Stimulated activated CD4-positive, alpha-beta T cell treated with anti-CD3 and anti-CD28 coated beads, Interleukin-15, amount 100 ng/mL, for 24 hours (primary cell): ENCODE data around the gene TMEM123.
"Not testable (repeated sequence)": the region's sequence is repeated elsewhere in the genome, so short reads cannot be mapped to it uniquely, and the experiment has no call there.

ENCODE experiments used
- DNase-seq: peaks from one replicate; pipeline ENCODE4 v3.0.0-alpha.2; 2020

TMEM123 gene

DNA sequence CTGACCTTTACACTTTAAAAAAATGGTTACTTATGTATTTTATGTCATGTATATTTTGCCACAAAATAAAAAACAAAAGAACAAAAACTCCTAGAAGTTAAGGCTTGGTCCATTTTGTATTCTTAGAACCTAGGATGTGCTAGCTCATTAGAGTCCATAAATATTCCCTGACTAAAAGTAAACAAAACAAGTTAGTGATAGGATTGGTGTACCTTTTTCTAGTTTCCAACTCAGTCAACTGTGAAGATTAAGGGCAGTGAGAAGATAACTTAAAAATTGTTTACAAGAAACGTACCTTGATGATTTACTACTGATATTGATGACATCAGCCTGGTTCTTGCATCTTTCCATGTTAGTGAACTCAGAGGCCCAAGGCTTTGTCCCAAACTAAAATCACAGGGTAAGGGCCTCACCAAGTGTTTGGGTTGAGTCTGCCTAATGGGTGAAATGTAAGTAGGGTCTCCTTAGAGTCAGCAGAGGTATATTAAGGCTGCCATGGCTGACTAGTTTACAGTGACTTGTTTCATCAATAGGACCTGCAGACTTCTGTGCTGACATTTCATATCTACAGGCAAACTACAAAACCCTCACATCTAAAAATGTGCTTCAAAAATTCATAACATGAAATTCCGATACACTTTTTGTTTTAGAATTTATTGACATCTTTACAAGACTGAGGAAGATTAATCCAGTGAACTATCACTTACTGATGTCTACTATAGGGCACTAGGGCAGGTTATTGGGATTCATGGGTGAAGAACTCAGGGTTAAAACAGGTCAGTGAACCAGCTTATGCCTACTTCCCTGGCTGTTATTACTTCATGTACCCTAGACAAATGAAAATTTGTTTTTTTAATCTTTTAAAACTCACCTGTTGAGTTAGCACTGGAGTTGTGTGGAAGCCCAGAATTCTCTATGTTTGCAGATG, 4.4 kb downstream of the TMEM123 start:
- DNase-seq, result no peak

DNA sequence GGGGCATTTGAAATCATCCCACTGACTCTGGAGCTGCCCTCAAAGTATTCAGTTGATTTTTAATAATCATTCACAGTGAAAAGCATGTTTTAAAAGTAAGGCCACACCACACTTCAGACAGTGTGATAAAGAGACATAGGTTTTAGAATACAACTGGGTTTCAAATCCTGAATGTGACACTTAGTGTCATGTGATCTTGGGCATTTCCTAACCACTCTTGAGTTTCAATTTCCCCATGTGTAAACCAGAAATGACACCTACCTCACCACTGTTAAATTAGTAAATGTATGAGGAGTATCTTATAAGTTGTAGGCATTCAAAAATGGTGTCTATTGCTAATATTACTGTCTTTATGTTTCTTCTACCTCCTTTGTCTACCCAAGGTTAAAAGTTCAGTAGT, 5.4 kb downstream of the TMEM123 start:
- DNase-seq, result no peak

DNA sequence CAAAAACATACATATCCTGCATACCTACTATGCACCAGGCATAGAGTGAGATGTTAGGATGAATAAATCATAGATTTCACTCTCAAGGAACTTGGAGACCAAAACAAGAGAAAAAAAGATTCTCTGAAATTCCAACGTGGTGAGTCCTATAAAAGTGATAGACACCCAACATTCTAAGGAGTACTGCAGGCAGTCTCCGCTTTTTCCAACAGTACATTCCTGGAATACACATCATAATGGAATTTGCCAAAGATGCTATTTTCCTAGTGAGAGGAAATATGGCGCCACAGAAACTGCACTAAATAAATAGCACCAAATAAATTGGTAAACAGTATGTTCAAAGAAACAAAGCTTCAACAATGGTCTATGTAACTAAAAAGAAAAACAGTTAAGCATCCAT, 6.0 kb downstream of the TMEM123 start:
- no peak for DNase-seq

DNA sequence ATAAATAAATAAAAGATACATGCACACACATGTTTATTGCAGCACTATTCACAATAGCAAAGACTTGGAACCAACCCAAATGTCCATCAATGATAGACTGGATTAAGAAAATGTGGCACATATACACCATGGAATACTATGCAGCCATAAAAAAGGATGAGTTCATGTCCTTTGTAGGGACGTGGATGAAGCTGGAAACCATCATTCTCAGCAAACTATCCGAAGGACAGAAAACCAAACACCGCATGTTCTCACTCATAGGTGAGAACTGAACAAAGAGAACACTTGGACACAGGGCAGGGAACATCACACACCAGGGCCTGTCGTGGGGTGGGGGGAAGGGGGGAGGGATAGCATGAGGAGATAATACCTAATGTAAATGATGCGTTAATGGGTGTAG, 7.9 kb downstream of the TMEM123 start:
- not testable (repeated sequence) for DNase-seq

DNA sequence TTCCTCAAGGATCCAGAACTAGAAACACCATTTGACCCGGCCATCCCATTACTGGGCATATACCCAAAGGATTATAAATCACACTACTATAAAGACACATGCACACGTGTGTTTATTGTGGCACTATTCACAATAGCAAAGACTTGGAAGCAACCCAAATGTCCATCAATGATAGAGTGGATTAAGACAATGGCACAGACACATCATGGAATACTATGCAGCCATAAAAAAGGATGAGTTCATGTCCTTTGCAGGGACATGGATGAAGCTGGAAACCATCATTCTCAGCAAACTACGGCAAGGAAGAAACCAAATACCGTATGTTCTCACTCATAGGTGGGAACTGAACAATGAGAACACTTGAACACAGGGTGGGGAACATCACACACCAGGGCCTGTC, 8.4 kb downstream of the TMEM123 start:
- not testable (repeated sequence) for DNase-seq

DNA sequence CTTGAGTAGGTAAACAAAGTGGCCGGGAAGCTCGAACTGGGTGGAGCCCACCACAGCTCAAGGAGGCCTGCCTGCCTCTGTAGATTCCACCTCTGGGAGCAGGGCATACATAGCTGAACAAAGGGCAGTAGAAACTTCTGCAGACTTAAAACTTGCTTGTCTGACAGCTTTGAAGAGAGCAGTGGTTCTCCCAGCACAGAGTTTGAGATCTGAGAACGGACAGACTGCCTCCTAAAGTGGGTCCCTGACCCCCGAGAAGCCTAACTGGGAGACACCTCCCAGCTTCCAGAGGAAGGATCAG, 13.6 kb downstream of the TMEM123 start:
- not testable (repeated sequence) for DNase-seq

DNA sequence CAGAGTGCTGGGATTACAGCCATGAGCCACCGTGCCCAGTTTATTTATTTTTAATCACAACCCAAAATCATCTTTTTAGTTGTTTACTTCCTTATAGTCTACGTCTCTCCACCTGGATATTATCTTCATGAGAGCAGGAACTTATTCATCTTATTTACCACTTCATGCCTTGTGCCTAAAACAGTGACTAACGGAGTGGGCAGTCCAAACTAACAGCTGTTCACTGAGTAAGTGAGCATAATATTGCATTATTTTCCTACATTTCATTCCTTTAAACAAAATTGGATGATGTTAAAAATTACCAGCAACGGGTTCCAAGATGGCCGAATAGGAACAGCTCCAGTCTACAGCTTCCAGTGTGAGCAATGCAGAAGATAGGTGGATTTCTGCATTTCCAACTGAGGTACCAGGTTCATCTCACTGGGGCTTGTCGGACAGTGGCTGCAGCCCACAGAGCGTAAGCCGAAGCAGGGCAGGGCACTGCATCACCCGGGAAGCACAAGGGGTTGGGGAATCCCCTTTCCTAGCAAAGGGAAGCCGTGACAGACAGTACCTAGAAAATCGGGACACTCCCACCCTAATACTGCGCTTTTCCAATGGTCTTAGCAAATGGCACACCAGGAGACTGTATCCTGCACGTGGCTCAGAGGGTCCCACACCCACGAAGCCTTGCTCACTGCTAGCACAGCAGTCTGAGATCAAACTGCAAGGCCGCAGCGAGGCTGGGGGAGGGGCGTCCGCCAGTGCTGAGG, 14.1 kb downstream of the TMEM123 start:
- peak; percentile 51 for DNase-seq

DNA sequence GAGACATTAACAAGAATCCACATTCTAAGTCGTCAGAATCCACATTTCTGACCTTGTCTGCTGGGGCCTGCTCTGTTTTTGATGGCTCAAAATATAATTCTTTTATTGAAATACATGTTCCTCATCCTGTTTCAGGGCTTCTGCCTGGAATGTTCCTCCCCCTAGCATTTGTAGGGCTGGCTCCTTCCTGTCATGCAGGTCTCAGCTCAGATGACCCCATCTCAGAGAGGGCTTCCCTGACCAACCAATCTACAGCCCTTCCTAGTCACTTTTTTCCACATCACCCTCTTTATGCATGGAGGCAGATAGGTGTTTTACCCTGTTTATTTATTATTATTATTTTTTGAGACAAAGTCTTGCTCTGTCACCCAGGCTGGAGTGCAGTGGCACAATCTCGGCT, 14.8 kb downstream of the TMEM123 start:
- no peak for DNase-seq

DNA sequence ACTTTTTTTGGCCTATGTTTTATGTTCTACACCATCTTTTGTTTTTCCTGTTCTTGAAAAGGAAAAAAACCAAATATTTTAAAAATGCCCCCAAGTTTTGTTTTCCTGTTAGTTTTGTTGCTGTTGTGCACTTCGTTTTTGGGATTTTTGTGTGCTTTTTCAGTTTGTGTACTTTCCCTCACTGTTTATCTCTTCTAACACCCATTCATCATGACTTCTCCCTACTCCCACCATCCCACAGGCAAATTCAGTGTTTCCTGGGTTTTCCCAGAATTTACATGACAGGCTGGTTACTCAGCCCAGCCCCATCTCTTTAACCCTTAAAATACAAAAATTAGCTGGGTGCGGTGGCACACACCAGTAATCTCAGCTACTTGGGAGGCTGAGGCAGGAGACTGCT, 15.6 kb downstream of the TMEM123 start:
- no peak for DNase-seq

DNA sequence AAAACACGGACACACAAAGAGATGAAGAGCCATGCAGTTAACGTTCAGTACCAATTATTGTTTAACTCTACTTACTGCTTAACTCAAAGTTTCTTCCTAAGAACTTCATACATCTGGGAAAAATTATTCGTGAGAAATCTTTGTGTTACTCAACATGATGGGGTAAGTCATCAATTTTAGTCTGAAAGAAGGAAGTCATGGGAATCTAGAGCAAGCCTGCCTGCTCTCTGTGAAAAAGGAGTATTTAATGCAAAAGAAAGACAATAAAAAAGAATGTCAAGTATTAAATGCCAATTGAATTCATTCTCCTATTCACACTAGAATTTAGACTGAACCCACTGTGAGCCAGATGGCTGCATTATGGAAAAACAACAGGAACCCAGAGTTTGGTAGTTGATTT, 16.0 kb downstream of the TMEM123 start:
- DNase-seq, result no peak

DNA sequence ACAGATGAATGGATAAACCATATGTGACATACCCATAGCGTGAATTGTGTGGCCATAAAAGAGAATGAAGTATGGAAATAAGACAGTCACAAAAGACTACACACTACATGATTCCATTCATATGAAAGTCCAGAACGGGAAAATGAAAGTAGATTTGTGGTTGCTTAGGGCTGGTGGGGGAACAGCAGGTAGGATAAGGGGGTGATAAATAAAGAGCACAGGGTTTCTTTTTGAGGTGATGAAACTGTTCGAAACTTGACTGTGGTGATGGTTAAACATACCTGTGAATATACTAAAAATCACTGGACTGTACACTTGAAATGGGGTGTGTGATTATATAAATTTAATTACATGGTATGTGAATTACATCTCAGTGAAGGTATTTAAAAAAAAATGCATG, 16.9 kb downstream of the TMEM123 start:
- no peak for DNase-seq

DNA sequence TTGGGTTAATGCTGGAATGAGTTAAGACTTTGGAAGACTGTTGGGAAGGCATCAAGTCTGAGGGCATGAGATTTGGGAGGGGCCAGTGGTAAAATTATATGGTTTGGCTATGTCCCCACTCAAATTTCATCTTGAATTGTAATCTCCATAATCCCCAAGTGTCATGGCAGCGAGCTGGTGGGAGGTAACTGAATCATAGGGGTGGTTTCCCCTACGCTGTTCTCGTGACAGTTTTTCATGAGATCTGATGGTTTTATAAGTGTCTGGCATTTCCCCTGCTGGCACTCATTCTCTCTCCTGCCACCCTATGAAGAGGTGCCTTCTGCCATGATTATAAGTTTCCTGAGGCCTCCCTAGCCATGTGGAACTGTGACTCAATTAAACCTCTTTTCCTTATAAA, 19.0 kb downstream of the TMEM123 start:
- not testable (repeated sequence) for DNase-seq

DNA sequence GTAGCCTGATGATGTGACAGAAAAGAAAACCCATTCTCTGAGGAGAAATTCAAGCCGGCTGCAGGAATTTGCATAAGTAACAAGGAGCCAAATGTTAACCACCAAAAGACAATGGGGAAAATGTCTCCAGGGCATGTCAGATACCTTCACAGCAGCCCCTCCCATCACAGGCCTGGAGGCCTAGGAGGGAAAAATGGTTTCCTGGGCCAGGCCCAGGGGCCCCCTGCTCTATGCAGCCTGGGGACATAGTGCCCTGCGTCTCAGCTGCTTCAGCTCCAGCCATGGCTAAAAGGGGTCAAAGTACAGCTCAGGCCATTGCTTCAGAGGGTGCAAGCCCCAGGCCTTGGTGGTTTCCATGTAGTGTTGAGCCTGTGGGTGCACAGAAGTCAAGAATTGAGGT, 20.0 kb downstream of the TMEM123 start:
- DNase-seq, result not testable (repeated sequence)

DNA sequence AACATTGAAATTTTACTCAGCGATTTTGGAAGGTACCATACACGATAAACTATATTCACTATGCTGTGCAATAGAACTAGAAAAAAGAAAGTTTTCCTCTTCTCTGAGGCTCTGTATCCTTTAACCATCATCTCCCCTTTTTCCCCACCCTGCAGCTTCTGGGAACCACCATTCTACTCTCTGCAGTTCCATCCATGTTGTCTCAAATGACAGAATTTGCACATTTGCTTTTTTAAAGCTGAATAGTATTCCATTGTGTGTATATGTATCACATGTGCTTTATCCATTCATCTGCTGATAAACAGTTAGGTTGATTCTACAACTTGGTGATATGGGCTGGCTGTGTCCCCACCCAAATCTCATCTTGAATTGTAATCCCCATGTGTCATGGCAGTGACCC, 21.2 kb downstream of the TMEM123 start:
- DNase-seq, result no peak

DNA sequence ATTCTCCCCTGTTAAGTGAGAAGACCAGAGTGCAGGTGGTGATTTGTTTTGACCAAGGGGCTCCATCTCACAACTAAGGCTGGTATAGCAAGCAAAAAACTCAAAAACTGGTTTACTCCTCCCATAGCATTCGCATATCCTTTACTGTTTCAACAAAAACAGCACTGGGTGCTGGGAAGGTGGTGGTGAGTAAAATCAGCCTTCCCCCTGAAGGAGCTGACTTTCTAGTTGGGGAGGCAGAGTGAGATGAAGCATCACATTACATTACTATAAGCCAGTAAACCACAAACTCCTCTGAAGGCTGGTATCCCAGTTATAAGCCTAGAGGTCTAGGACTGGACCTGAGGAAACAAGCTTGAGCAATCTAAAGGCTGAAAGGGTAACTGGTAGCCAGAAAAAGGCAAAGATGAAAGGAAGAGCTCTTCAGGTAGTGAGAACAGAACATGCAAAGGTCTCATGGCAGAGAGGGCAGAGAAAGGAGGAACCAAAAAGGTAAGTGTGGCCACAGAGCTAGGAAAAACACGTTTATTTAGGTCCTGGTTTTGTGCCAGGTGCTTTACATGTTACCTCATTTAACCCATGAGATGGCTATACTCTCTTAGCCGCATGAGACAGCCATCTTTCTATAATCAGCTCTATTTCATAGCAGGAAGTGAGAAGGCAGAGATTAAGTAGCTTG, 22.3 kb downstream of the TMEM123 start:
- DNase-seq, result peak; percentile 45

DNA sequence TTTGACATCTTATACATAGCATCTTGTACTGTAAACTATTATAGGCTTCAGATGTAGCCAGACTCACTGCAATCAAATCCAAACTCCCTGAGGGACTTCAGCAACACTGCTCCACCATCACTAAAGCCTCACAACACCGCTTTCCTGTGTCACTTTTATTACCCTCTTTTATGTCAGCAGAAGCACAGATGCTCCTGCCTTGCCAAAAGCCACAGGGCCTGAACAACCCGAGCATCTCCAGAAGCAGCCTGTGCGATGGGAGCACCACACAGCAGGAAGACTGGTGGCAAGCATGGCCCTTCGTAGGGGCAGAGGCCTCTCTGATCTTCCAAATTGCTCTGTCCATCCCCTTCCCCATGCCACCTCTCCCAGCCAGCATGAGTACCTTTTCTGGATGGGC, 22.9 kb downstream of the TMEM123 start:
- no peak for DNase-seq

DNA sequence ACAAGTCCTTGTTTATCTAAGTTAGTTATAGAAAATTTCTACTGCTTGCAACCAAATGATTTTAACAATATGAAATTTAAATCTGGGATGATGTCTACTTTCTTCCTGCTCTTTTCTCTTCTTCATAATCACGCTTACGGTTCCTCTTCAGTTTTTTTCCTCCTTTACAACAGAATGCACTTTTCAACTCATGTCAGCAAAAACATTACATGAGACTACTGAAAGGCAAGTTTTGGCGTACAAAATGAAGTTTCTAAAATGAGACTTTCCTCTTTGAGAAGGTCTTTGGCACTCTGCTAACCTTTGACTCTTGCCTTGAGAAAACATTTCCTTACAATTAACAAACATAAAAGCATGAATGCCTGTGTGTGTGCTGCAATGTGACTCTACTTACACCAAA, 23.3 kb downstream of the TMEM123 start:
- DNase-seq, result no peak

DNA sequence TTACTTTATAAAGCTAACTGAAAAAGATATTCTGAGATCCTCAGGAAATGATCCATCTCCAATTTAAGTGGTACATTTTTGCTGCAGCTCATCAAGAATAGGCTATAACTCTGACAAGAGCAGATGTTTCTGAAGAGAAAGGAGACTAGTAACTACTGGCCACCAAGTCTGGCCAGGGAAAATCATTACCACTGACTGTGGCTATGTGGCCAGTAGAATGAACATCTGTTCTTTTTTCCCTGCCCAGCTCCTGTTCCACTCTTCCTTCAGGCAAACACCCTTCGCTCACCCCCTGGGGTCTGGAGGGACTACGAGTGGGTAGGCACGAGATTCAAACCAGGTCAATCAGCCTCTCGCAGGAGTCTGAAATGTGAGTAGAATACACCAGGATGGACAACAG, 23.9 kb downstream of the TMEM123 start:
- DNase-seq, result no peak

DNA sequence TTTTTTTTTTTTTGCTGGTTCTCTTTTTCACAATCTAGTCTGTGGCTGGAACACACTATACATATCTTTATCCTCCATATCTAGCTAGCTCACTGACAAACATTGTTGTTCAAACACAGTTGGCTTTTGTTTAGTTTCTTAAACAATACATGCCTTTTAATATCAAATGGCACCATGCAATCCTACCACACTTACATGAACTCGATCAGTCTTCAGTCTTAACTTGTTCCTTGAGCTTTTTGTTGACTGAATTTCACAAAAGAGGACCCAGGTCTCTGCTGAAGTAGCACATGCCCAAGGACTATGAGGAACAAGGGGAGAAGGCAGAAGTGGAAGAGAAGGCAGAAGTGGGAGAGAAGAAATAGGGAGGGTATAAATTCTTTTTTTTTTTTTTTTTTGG, 25.5 kb downstream of the TMEM123 start:
- DNase-seq, result no peak

DNA sequence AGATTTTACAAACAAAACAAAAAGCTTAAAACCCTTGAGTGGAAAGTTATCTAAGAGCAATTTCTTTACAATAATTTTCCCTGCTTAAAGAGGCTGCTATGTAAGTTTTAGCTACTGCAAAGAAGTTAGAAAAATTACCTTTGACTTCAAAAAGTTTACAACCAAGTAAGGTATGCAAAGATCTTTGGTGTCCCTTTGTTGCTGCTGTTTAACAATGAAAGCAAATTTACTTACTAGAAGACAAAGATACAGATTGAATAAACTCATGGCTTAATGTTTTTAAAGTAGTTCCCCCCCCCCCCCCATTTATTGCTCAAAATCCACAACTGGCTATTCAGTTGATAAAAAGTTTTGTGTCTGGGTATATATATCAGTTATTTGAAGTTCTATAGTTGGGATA, 26.0 kb downstream of the TMEM123 start:
- DNase-seq, result no peak

DNA sequence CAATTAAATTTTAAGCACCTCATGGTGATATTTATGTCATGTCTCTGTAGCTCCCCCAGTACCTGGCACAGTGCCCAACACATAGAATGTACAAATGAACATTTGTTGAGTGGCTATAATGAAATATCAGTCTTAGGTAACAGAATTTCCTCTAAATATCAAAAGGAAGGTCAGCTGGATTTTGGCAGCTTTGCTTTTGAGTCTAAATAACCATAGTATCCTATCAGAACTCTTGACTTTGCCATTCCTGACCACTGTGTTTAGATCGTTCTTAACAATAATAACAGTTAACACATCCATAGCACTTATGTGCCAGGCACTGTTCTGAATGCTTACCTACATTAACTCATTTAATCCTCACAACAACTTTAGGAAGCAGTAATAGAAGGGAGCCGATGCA, 26.6 kb downstream of the TMEM123 start:
- no peak for DNase-seq

DNA sequence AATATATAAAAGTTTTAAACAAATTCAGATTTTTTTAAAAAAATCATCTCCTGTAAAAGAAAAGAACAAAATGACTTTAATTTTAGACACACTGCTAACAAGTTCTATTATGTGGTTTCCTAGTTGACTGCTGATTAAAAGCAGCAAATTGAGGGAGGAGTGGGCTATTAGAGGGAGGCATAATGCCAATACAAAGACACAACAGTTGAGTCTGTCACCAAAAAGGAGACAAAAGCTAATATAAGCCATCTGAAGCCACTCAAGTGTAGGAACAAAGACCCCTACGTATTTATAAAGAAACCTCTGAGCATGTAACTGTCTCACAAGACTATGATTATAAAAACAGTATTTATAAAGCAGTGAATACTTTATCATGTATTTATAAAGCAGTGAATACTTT, 28.6 kb downstream of the TMEM123 start:
- DNase-seq, result no peak

DNA sequence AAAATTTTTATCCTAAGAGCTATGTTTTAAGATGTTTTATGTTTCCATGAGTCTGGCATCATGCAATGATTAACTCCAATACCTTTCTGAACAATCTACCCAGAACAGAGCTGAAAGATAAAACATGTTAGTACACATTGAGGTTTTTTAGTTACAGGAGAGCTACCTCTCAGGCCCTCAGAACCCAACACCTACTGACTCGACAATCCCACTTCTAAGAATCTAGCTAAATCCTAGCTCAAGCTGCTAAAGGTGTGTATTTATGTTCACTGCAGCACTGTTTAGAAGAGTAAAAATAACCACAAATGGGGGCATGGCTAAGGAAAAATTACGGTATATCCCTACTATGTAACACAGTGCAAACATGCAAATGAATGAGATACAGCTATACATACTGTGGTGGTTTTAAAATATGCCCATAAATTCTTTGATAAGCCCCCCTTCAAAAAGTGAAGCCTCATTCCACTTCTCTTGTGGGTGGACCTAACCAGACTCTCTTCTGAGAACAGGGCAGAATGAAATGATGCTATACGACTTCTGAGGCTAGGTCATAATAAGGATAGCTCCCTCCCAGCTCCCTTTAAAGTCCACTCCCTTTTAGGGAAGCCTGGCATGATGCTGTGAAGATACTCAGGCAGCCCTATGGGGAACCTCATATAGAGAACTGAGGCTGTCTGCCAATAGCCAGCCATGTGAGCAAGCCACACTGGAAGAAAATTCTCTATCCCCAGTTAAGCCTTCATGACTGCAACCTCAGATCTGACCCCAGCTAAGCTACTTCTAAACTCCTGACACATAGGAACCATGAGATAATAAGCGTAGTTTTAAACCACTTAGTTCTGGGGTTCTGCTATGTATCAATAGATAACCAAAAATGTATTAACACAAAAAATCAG, 29.5 kb downstream of the TMEM123 start:
- DNase-seq, result no peak
